Stomach (tissue), 9 donors: ENCODE data around the gene CPNE6. TPM values are rescaled to one million over a fixed set of nuclear protein-coding genes. Genes with fewer than 3 reads are reported as not detected.
"Not testable (repeated sequence)": the region's sequence is repeated elsewhere in the genome, so short reads cannot be mapped to it uniquely, and the experiment has no call there.

Experiments used
- DNase-seq, 2 donors: peaks; one replicate each; pipeline versions ENCODE4 v3.0.0 to v3.0.0-alpha.2; 2013 to 2019
- H3K27ac ChIP-seq, 5 donors: fragments of 200-600 bp in 4 of 5; sonication (generic) in 4 of 5; one replicate each; pipeline ENCODE4 v1.5.1; 2013 to 2019; ENCODE audit warnings: mild to moderate bottlenecking in 1 of 5, moderate library complexity in 1 of 5
- H3K27me3 ChIP-seq, 3 donors: fragments of 200-600 bp; sonication (generic); one replicate each; pipeline ENCODE4 v1.5.1; 2017 to 2019; ENCODE audit warnings: mixed run types in 1 of 3
- H3K36me3 ChIP-seq, 4 donors: fragments of 200-600 bp; sonication (generic); 1 replicate in 3 of 4; 2 replicates in 1 of 4; pipeline ENCODE4 v1.5.1; 2016 to 2019
- H3K4me1 ChIP-seq, 4 donors: fragments of 200-600 bp; sonication (generic); one replicate each; pipeline ENCODE4 v1.5.1; 2016 to 2019
- H3K4me3 ChIP-seq, 4 donors: fragments of 200-600 bp; sonication (generic) in 3 of 4; one replicate each; pipeline ENCODE4 v1.5.1; 2016 to 2019; ENCODE audit warnings: mild to moderate bottlenecking in 1 of 4
- H3K9me3 ChIP-seq, 4 donors: fragments of 200-600 bp; sonication (generic); one replicate each; pipeline ENCODE4 v1.5.1; 2016 to 2019
- EP300 ChIP-seq: sonication (generic); formaldehyde crosslinking; IDR thresholded peaks from one replicate; pipeline ENCODE4 v1.6.1; 2017; ENCODE audit warnings: antibody characterized with exemption
- POLR2A ChIP-seq, 4 donors: fragments of 450-650 bp; IDR thresholded peaks; one replicate each; pipeline ENCODE4 v1.6.1; 2016; ENCODE audit warnings: antibody characterized with exemption in 4 of 4, control low read depth in 2 of 4, mild to moderate bottlenecking in 1 of 4, moderate library complexity in 1 of 4
- POLR2AphosphoS5 ChIP-seq, 3 donors: sonication (generic); formaldehyde crosslinking; IDR thresholded peaks; one replicate each; pipeline ENCODE4 v1.6.1; 2016; ENCODE audit warnings: antibody characterized with exemption in 3 of 3
- WGBS, 5 donors: extraction: QIAGEN DNeasy Blood & Tissue Kit in 3 of 5; methylation state at CpG; one replicate each; pipeline versions ENCODE4 v1.1.5 to v1.1.7; 2013 to 2018; 5-methylcytosine and 5-hydroxymethylcytosine counted together
- intact Hi-C: fragments of 100-400 bp; cut with DNase I; formaldehyde crosslinking; loops from one replicate; pipeline ENCODE4 v1.15.1; 2023; ENCODE audit warnings: low total_unique reads
- polyA plus RNA-seq, 3 donors: library from polyadenylated mRNA; stranded (reverse); fragments of 200-250 nt; gene quantifications; one replicate each; pipeline ENCODE4 v1.2.3, GENCODE V29; 2013
- total RNA-seq, 5 donors: library from RNA; depleted of rRNA; stranded (reverse); fragments of >200 nt; gene quantifications; one replicate each; pipeline versions ENCODE4 v1.1.0 to v1.2.3, GENCODE V29; 2014 to 2016
- TF ChIP-seq, protein P1 (sequence below), 7 experiments: fragments of 450-650 bp in 4 of 7; fragments of 200-600 bp in 3 of 7; sonication (generic) in 3 of 7; IDR thresholded peaks; one replicate each; pipeline ENCODE4 v1.5.1; 2016 to 2019; ENCODE audit warnings: antibody characterized with exemption in 7 of 7, control low read depth in 2 of 7, mild to moderate bottlenecking in 1 of 7
- donor health status: healthy with polysubstance abuse.
- donor health status: Bipolar disorder and iron deficiency.
- donor health status: healthy.

Gene CPNE6
- total and polyA plus RNA-seq, 8 donors: 0.12 to 0.25 TPM; not detected in 6

DNA sequence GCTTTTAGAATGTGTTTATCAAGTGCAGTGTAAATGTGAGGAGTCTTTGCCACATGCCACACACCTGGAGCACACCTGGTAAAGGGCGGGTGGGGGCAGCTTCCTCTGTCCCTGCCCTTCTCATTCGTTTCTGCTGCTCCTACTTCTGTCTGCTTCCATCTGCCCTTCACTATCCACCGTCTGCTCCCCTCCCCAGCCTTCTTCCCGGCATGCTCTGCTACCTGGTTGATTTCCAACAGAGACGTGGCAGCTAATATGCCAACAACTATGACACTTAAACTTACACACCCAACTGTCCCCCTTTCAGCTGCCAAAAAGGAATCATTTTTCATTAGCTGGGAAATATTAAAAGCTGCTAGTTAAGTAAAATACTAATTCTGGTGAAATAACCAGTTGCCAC is 28.6 kb upstream of the CPNE6 start:
- Histone ChIP-seq H3K27ac (no peak overlapping the region), H3K4me1 (peaks cover 0 to 2% (median under 1%) of the 10 kb centered on the region in 4 donors), H3K27me3 (no peaks in the 10 kb centered on the region), H3K9me3 (no peaks in the 10 kb centered on the region), H3K4me3 (no peak overlapping the region), H3K36me3 (no peaks in the 10 kb centered on the region)
- WGBS, 5 donors: 21 to 39% (median 27%) methylated on average over 5 of the region's 5 CpGs
- DNase-seq: no peak
- TF ChIP-seq, protein P1, sequence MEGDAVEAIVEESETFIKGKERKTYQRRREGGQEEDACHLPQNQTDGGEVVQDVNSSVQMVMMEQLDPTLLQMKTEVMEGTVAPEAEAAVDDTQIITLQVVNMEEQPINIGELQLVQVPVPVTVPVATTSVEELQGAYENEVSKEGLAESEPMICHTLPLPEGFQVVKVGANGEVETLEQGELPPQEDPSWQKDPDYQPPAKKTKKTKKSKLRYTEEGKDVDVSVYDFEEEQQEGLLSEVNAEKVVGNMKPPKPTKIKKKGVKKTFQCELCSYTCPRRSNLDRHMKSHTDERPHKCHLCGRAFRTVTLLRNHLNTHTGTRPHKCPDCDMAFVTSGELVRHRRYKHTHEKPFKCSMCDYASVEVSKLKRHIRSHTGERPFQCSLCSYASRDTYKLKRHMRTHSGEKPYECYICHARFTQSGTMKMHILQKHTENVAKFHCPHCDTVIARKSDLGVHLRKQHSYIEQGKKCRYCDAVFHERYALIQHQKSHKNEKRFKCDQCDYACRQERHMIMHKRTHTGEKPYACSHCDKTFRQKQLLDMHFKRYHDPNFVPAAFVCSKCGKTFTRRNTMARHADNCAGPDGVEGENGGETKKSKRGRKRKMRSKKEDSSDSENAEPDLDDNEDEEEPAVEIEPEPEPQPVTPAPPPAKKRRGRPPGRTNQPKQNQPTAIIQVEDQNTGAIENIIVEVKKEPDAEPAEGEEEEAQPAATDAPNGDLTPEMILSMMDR (IDR thresholded peaks at IDR 0.05): no peak
- no peak for TF ChIP-seq POLR2A (IDR thresholded peaks at IDR 0.05)
- intact Hi-C loops: no loop called here

DNA sequence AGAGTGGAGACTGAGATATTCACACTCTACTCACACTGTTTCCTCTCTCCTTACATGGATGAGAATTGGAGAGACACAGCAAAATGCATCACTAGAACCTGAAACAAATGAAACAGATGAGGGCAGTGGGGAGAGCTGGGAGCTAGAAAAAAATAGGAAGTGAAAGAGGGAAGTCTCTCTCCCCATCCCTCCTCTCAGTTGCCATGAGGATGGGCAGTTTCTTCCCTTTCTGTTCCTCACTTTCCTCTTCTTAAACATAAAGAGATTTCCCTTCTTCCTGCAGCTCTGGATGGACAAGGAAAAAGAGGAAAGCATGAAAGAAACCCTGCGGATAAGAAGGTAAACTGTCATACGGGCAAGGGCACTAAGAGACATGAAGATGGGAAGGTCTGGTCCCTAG is 22.4 kb upstream of the CPNE6 start:
- H3K27ac ChIP-seq, H3K4me3 ChIP-seq, intact Hi-C loops, H3K9me3 ChIP-seq, DNase-seq, H3K36me3 ChIP-seq: not testable (repeated sequence)
- peaks cover 0 to 17% (median 6%) of the 10 kb centered on the region in 3 donors for H3K27me3 ChIP-seq
- peaks cover 18 to 20% (median 19%) of the 10 kb centered on the region in 4 donors for H3K4me1 ChIP-seq
- WGBS, 5 donors: 53 to 95% (median 87%) methylated on average over 2 of the region's 2 CpGs

DNA sequence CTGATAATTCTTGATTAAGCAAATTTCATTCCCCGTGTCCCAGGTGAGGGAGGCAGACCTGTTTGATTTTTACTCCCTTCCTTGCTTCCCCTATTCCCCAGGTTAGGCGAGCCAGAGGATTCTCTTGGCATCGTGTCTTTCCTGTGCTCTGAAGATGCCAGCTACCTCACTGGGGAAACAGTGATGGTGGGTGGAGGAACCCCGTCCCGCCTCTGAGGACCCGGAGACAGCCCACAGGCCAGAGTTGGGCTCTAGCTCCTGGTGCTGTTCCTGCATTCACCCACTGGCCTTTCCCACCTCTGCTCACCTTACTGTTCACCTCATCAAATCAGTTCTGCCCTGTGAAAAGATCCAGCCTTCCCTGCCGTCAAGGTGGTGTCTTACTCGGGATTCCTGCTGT is 20.6 kb upstream of the CPNE6 start:
- not testable (repeated sequence) for H3K27ac ChIP-seq, H3K36me3 ChIP-seq, DNase-seq, H3K9me3 ChIP-seq, H3K4me3 ChIP-seq
- Histone ChIP-seq H3K4me1 (peaks cover 18 to 20% (median 19%) of the 10 kb centered on the region in 4 donors), H3K27me3 (peaks cover 0 to 34% (median 6%) of the 10 kb centered on the region in 3 donors)
- WGBS, 5 donors: 54 to 66% (median 65%) methylated on average over 8 of the region's 8 CpGs
- intact Hi-C loops: loop anchor here (10.0 kb wide), 1 partner anchor 54 kb away; no protein-coding TSS in a partner anchor

DNA sequence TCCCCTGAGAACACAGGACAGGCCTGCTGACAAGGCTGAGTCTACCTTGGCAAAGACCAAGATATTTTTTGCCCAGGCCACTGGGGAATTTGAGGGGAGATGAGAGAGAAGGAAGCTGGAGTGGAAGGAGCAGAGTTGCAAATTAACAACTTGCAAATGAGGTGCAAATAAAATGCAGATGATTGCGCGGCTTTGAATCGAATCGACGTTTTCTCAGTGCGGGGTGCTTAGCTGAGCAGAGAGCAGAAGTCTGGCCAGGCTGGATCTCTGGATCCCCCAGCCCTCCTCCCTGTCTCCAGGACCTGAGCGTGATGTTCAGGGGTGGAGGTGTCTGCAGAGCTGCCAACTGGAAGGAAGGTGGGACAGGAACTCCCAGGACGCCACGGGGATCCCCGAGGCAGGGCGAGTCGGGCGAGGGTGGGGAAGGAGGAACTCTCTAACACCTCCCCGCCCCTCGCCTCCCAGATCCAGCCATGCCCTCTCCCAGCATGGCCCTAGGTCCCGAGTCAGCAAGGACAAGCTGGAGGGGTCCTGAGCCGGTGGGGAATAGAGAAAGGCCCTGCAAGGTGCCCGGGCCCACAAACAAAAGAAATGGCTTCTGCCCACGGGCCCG is 20.1 kb upstream of the CPNE6 start:
- intact Hi-C loops: loop anchor here (10.0 kb wide), 1 partner anchor 54 kb away; no protein-coding TSS in a partner anchor
- Histone ChIP-seq H3K9me3 (no peaks in the 10 kb centered on the region), H3K36me3 (no peaks in the 10 kb centered on the region), H3K4me3 (peak overlapping the region; percentile 58 to 70 (median 64)), H3K27ac (peak overlapping the region; percentile 51 to 82 (median 65)), H3K27me3 (peaks cover 0 to 36% (median 6%) of the 10 kb centered on the region in 3 donors), H3K4me1 (peaks cover 18 to 20% (median 19%) of the 10 kb centered on the region in 4 donors)
- TF ChIP-seq EP300 (no peak), POLR2AphosphoS5 (IDR thresholded peaks at IDR 0.05) (no peak), POLR2A (IDR thresholded peaks at IDR 0.05) (no peak)
- TF ChIP-seq, protein P1 (IDR thresholded peaks at IDR 0.05): no peak
- DNase-seq: peak; percentile 28 to 67
- WGBS, 5 donors: 15 to 36% (median 24%) methylated on average over 11 to 20 of the region's 20 CpGs

DNA sequence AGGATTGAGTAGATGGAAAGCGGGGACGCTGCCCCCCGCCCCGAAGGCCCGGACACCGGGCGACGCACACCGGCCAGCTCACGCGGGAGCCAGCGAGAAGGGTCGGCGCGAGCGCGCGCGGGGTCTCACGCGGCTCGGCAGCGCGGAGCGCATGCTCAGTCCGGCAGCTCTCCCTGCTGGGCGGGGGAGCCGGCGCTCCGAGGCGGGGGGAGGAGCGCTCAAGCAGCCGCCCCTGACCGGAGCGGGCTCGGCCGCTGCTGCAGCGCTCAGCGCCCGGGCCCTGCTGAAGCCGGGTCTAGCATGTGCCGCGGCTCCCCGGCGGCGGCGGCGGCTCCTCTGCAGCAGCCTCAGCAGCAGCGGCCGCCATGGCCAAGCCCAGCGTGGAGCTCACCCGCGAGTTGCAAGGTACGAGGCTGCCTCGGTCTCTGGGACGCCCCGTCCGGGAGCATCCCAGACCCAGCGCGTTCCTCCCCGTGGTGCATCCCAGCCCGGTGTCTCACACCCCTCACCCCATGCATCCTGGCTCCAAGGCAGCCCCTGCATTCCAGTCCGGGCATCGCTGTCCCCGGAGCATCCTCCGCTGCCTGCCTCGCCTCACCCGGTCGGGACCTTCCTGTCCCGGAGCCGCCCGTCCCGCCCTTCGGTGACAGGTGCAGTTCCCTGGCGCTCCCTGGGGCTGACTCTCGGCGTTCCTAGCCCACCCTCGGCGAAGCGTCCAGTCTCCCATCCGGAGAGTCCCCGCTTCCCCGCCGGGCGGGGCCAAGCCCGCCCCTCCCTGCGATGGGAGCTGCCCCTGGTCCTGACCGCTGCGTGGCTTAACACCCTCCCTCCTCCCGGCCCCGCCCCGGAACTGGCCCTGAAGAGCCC is 19.3 kb upstream of the CPNE6 start, which contains the start of gene CARMIL3:
CARMIL3 (plus strand) TSS at position 221 of the 867 bp plus-strand sequence; CDS start at position 366, 145 bp downstream.
- 0 to 1% (median 0%) methylated on average over 24 to 92 of the region's 92 CpGs for WGBS, 5 donors
- Histone ChIP-seq H3K9me3 (no peaks in the 10 kb centered on the region), H3K27me3 (peaks cover 0 to 44% (median 6%) of the 10 kb centered on the region in 3 donors), H3K27ac (peak within 1 kb of the TSS; percentile 51 to 82 (median 65)), H3K4me1 (peaks cover 18 to 20% (median 19%) of the 10 kb centered on the region in 4 donors), H3K4me3 (peak within 1 kb of the TSS; percentile 58 to 70 (median 64)), H3K36me3 (no peaks in the 10 kb centered on the region)
- peak; percentile 70 to 93 for DNase-seq
- TF ChIP-seq, protein P1 (IDR thresholded peaks at IDR 0.05): no peak
- TF ChIP-seq POLR2A (IDR thresholded peaks at IDR 0.05) (no peak), POLR2AphosphoS5 (IDR thresholded peaks at IDR 0.05) (peak in 1 of 3 donors; percentile 28), EP300 (no peak)
- intact Hi-C loops: loop anchor here (10.0 kb wide), 1 partner anchor 53 kb away; no protein-coding TSS in a partner anchor
